Amygdala (tissue), 56 donors: Measurements from ENCODE around the gene COL18A1.

Source experiments
- DNase-seq, 56 donors: peaks; one replicate each; lab custom pipeline; 2025; lab: John Stamatoyannopoulos, UW

COL18A1 gene

DNA sequence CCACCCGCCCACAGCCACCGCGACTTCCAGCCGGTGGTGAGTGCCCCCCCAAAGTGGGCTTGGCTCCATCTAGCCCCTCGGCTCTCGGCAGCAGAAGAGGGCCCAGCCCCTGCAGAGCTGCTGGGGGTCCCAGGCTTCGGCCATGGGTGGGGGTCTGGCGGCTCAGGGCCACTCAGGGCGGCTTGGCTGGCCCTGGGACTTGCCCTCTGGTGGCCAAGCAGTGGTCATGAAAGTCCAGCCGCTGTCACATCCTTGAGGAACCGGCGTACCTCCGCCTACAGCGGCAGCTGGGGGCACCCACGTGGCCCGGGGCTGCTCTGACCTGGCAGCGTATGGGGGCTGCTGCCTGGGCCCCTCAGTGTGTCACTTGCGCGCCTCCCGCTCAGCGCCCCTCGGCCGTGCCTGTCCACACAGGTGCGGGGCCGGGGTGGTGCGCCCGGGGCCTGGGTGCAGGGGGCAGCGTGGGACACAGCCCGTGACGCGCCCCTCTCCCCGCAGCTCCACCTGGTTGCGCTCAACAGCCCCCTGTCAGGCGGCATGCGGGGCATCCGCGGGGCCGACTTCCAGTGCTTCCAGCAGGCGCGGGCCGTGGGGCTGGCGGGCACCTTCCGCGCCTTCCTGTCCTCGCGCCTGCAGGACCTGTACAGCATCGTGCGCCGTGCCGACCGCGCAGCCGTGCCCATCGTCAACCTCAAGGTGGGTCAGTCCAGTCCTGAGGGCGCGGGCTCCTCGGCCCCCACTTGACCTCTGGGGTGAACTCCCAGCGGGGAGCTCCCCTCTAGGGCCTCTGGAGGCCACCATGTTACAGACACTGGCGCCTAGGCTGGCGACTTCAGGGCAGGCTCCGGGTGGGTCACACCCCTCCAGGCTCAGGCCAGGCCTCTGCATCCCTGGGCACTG is 104.9 kb downstream of the COL18A1 start:
- no peak for DNase-seq

DNA sequence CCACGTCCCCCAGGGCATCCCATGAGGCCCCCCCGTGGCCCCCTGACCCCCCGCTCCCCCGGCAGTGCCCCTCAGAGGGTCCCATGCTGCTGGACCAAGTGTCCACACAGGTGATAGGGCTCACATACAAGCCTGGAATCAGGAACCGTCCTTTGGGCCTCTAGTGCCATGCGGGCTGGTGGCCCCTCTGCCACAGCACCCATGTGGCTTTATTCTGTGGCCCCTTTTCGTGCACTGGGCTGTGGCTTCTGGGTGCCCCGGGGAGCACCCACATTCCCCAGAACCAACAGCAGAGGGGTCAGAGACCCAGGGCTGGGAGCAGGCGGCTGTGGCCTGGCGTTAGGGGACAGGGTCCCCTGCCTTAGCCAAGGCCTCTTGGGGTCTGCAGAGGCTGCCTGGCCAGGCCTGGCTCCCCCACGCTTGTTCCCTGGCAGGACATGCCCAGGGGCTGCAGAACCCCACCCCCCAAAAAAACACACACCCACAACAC is 105.5 kb downstream of the COL18A1 start:
- DNase-seq: no peak

DNA sequence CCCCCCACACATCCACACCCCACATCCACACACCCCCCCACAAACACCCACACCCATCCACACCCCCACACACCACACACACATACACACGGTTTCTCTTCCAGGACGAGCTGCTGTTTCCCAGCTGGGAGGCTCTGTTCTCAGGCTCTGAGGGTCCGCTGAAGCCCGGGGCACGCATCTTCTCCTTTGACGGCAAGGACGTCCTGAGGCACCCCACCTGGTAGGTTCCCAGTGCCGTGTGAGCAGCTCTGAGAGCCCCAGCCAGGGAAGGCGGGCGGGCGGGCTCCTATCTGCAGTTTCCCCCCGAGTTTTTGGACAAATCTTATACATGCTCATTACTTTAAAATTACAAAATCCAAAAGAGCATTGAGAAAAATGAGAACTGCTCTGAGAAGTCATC is 106.0 kb downstream of the COL18A1 start:
- DNase-seq: no peak

DNA sequence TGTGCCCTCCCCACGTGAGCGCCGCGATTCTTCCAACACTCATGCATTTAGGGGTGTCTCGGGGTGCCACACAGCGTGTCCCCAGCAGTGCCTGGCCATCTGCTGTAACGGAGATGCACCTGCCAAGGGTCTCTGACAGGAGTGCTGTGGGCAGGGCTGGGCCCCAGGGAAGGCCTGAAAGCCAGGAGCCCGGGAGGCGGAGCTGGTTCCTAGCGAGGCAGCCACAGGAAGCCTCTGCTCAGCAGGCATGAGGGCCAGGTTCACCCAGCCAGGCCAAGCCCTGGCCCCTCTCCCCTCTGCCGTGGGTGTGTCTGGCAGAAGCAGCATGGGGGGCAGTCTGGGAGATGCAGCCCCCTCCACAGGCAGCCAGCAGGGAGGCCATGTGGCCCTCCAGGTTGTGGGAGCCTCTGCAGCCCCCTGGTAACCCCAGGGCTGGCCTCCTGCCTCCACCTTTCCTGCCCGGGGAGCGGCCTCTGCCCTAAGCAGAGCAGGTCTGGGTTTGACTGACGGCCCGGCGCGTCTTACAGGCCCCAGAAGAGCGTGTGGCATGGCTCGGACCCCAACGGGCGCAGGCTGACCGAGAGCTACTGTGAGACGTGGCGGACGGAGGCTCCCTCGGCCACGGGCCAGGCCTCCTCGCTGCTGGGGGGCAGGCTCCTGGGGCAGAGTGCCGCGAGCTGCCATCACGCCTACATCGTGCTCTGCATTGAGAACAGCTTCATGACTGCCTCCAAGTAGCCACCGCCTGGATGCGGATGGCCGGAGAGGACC is 106.9 kb downstream of the COL18A1 start:
- DNase-seq: no peak

DNA sequence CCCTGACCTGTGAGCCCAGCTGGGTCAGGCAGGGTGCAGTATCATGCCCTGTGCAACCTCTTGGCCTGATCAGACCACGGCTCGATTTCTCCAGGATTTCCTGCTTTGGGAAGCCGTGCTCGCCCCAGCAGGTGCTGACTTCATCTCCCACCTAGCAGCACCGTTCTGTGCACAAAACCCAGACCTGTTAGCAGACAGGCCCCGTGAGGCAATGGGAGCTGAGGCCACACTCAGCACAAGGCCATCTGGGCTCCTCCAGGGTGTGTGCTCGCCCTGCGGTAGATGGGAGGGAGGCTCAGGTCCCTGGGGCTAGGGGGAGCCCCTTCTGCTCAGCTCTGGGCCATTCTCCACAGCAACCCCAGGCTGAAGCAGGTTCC is 107.6 kb downstream of the COL18A1 start:
- DNase-seq: no peak

DNA sequence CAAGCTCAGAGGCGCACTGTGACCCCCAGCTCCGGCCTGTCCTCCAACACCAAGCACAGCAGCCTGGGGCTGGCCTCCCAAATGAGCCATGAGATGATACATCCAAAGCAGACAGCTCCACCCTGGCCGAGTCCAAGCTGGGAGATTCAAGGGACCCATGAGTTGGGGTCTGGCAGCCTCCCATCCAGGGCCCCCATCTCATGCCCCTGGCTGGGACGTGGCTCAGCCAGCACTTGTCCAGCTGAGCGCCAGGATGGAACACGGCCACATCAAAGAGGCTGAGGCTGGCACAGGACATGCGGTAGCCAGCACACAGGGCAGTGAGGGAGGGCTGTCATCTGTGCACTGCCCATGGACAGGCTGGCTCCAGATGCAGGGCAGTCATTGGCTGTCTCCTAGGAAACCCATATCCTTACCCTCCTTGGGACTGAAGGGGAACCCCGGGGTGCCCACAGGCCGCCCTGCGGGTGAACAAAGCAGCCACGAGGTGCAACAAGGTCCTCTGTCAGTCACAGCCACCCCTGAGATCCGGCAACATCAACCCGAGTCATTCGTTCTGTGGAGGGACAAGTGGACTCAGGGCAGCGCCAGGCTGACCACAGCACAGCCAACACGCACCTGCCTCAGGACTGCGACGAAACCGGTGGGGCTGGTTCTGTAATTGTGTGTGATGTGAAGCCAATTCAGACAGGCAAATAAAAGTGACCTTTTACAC is 108.2 kb downstream of the COL18A1 start:
- DNase-seq: no peak

DNA sequence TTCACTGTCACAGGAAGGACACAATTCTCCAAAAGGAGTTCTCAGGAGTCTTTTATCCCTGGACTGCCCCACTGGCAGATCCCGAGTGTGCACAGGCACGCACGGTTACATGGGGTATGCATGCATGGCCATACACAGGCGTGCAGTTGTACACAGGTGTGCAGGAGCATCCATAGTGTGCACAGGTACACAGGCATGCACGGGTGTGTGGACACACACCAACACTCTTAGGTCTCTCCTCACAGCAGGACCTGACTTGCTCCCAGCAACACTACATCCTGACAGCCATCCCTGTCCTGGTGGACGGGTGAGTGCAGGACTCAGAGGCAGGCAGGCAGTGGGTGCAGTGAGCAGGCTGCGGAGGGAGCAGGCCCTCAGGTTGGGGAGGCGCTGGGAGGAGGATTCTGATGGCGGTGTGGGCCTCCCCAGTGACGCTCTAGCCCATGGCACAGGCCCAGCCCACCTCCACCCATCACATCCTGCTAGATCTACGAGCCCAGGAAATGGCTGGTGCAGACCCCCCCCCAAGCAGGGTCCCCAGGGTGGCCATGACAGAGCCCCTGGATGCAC is 108.9 kb downstream of the COL18A1 start:
- DNase-seq: no peak

DNA sequence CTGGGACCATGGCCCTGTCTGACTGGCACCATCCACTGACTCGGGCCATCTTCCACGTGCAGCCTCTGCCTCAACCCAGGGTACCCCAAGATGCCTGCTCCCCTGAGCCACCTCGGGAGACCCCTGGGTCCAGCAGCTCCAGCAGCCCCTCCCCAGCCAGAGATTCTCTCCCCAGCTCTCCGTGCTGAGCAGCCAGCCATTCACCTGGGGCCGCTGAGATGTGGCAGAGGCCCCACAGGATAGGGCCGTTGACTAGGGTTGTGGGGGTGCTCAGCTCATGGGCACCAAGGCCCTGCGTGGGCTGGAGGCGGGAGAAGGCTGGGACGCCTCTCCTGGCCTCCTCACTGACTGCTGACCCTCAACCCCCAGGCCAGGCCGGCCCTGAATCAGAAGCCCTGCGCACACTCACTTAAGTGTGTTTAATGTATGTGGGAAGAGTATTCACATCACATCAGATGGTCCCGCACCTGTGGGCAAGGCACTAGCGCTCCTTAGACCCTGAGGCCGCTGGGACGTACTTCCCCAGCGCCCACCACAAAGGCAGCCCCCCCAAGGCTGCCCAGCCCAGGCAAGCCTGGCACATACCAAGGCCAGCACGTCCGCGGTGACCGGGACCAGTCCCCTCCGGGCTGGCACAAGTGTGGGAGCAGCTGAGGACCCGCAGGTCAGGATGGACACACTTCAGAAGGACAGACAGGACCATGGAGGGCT is 109.5 kb downstream of the COL18A1 start:
- no peak for DNase-seq

DNA sequence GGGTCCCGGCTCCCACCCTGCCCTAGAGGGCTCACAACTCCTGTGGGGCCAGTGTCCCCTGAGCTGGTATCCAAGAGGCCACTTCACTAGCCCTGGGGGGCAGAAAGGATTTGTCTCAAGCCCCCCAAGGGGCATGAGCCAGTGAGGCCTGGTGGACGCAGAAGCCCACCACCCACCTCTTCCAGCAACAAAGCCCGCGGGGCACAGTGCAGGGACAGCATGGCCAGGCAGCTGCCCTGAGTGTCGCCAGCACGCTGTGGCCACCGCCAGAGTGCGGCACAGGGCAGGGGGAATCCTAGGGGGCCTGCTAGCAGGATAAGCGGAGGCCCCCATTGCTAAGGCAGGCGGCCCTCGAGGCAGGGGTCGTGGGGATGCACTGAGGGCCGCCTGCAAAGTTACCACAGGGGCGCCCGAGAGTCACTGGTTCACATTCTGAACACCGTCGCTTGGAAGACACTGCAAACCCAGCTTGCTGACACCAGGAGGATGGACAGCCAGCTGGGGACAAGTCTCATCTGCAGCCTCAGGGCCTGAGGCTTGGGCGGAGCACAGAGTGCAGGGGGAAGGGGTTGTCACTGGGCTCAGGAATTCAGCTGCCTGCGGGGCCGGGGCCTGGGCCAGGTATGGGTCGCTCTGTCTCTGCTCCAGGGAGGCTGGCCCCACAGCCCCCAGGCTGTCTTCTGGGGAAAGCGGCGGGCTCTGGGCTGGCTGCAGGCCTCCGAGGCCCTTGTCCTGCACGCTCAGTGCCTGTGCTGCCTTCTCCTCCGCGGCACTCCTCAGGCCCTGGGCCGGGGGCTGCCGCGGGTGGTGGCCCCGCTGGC is 110.5 kb downstream of the COL18A1 start:
- no peak for DNase-seq

DNA sequence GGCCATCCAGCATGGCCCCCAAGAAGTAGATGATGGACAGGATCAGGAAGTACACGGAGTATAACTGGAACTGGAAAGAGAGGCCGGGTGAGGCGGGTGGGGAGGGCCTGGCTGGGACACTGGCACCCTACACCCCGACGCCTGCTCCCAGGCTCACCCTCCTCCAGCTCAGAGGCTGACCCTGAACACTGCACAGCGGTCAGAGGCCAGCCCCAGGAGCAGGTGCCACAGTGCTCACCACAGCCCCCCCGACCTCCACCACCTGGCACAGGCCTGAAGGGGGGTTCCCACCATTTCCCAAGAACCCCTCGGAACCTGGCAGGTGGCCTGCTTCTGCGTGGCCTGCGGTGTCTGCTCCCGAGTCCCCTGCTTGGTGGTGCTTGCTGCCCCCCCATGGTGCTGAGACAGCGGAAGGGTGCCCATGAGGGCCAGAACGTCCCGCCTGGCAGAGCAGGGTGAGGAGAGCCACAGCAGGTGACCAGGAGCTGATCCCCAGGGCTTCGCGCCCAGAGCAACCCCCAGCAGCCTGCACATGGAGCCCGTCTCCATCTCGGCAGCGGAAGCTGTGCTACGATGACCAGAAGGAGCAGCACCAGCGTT is 111.2 kb downstream of the COL18A1 start:
- no peak for DNase-seq

DNA sequence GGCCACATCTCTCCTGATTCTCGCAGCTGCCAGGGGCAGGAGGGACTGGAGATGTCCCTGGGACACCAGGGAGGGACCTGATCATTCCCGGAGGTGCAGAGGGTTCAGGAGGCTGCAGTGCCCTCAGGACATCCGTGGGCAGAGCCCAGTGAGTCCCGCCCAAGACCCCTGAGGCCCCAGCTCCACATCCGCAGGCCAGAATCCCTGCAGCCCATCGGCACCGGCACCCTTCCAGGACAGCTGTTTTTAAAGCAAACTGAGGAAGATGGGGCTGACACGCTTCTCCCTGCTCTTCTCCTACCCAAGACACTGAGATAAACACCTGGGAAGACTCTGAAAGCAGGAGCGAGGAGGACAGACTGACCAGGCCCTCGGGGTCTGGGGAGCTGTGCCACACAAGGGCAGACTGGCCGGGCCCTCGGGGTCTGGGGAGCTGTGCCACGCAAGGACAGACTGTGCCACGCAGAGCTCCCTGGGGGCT is 111.7 kb downstream of the COL18A1 start:
- DNase-seq: no peak

DNA sequence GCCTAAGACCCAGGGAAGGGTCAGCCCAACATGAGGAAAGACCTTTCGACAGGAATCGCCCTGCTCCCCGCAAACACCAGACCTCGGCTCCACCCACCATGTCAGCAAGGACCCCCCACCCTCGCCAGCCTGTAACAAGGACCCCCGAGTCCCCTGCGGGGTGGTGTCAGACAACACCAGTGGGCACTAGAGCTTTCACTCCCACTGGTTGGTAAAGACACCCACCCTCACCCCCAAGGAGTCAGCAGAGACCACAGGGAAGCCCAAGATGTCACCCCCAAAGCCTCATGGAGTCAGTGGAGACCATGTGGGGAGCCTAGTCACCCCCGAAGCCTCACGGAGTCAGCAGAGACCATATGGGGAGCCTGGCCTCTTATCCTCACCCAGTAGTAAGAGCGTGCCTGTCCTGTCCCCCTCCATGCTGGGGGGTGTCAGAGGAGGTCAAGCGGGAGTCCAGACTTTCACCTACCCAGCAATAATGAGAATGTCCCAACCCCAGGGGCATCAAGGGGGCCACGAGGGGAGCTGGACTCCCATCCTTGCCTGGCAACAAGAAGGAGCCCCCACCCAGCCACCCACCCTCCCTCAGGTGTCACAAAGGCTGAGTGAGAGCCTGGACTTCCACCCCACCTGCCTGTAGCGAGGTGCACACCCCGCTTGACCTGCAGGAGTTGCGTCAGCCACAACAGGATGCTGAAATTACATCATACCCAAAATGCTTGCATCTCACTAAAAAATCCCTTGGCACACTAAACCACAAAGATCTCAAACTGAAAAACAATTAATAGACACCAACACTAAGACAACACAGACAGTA is 112.5 kb downstream of the COL18A1 start:
- no peak for DNase-seq

DNA sequence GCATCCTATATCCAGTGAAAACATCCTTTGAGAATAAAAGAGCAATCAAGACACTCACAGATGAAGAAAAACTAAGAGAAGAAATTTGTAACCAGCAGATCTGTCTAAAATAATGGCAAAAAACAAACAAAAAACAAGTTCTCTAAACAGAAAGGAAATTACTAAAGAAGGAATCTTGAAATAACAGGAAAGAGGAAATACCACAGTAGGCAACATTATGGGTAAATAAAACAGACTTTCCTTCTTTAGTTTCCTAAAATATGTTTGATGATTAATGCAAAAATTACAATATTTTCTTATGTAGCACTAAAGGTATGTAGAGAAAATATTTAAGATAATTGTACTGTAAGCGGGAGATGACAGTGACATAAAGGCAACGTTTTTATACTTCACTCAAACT is 113.8 kb downstream of the COL18A1 start:
- DNase-seq: no peak

DNA sequence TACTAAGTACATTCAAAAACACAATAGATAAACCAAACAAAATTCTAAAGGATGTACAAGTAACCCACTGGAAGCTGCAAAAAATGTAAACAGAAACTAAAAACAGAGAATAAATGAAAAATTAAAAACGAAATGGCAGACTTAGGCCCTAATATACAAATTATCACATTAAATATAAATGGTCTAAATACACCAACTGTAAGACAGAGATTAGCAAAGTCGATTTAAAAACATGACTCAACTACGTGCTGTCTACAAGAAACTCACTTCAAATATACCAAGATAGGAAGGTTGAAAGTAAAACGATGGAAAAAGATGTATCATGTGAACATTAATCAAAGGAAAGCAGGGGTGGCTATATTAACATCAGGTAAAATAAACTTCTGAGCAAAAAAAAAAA is 114.2 kb downstream of the COL18A1 start:
- no peak for DNase-seq

DNA sequence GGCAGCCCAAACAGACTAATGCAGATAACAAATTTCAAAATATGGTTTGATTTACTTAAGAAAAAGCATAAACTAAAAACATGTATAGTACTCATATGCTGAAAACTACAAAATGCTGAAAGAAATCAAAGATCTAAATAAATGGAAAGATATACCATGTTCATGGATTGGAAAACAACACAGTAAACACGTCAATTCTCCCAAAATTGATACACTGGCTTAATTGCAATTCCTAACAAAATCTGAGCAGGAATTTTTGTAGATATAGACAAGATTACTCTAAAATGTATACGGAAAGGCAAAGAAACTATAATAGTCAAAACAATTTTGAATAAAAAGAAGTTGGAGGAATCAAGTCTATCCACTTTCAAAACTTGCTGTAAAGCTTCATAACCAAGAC is 116.3 kb downstream of the COL18A1 start:
- no peak for DNase-seq

DNA sequence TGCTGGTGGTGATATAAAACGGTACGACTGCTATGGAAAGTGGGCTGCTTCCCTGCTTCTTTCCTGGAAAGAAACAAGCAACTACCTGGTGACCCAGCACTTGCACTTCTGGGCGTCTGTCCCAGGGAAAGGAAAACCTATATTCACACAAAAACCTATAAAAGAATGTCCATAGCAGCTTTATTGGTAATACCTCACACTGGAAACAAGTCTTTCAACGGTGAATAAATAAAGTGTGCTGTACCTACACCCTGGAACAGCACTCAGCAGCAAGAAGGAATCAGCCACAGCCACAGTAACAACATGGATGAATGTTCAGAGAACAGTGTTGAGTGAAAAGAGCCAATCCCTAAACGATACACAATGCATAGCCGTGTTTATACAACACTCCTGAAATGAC is 117.4 kb downstream of the COL18A1 start:
- no peak for DNase-seq

DNA sequence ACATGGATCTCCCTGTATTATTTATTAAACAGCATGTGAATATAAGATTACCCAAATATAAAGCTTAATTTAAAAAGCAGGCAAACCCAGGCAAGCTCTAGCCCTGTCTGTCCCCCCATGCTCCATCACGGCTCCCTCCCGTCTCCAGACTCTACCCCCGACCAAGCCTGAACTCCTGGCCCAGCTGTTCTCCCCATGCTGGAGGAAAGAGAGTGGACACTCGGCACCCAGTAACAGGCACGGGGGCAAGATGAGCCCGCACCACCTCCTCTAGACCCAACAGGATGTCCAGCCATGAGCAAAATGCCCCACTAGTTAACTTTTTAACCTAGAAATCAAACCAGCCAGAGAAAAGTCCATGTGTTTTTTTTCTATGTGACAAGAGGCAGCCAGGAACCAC is 118.0 kb downstream of the COL18A1 start:
- DNase-seq: no peak
